ENCODE data around the gene GBA2.

DNA sequence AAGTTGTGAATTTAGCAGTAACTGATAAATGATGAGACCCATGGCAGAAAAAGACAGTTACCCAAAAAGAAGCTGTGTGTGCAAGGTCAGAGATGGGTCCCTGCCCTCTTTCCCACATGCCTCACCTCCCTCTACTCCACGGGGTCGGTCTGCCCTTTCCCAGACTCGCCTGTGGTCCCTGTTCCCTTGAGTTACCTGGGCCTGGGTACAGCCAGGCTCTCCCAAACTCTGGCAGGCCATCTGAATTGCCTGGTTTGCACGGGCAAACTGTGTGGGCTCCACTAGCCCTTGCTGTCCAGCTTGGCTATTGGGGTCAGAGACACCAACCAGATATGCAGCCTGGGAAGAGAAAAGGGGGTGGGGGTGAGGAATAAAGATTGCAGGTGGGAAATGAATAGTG is 40.9 kb downstream of the GBA2 start:
- TF ChIP-seq POLR2A (IDR thresholded peaks at IDR 0.05): no peak
- TF ChIP-seq EP300 (IDR thresholded peaks at IDR 0.05): no peak
